ENCODE measurements around the gene PRMT1. TPM values are rescaled to one million over a fixed set of nuclear protein-coding genes. Genes with fewer than 3 reads are reported as not detected.

PRMT1 gene
- total RNA-seq, 2 donors from 2014 or later, result 142 to 300 TPM

- Histone ChIP-seq H3K4me1 (replicated peaks) (no peaks in the 10 kb centered on the region), H3K4me3 (no peak overlapping the region), H3K27ac (no peak overlapping the region), H3K36me3 (no peaks in the 10 kb centered on the region), H3K9me3 (no peaks in the 10 kb centered on the region), H3K27me3 (replicated peaks; ENCODE audit: insufficient read depth) (no peaks in the 10 kb centered on the region)
- TF ChIP-seq POLR2AphosphoS5 (IDR thresholded peaks at IDR 0.05) (no peak), CTCF (IDR thresholded peaks at IDR 0.05) (no peak), POLR2A (IDR thresholded peaks at IDR 0.05) (no peak)
- 93% methylated on average over 22 of the region's 22 CpGs for WGBS
- DNase-seq (ENCODE audit: low spot score), result no peak
- intact Hi-C loops (cut with DNase I), result no loop called here
Observed at GRCh38 chr19:49704888-49705642, 28.0 kb downstream of the PRMT1 start.

GRCh38 chr19:49705919-49706318 is 28.8 kb downstream of the PRMT1 start:
- no peak for TF ChIP-seq POLR2A (IDR thresholded peaks at IDR 0.05)
- Histone ChIP-seq H3K4me1 (replicated peaks) (no peaks in the 10 kb centered on the region), H3K27me3 (replicated peaks; ENCODE audit: insufficient read depth) (no peaks in the 10 kb centered on the region), H3K9me3 (no peaks in the 10 kb centered on the region), H3K4me3 (no peak overlapping the region), H3K27ac (no peak overlapping the region), H3K36me3 (no peaks in the 10 kb centered on the region)
- no peak for DNase-seq (ENCODE audit: low spot score)
- intact Hi-C loops (cut with DNase I), result no loop called here
- 90% methylated on average over 16 of the region's 16 CpGs for WGBS

DNA sequence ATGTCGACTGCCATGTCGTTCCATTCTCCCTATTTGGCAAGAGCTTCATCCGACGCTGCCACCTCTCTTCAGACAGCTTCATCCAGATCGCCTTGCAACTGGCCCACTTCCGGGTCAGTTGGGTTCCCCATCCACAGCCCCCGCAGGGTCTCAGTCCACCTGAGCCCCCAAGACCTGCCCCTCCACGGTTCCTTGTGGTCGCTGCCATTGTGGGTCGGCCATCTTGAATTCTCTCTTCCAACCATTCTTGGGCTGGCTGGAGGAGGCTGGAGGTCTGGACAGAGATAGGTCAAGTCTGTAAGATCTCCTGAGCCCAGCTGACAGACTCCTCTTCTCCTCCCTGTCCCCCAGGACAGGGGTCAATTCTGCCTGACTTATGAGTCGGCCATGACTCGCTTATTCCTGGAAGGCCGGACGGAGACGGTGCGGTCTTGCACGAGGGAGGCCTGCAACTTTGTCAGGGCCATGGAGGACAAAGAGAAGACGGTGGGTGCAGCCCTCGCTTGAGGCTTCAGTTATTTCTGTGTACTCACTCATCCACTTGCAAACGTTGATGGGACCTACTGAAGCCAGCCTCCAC is 33.4 kb downstream of the PRMT1 start:
- WGBS, result 95% methylated on average over 20 of the region's 20 CpGs
- intact Hi-C loops (cut with DNase I), result no loop called here
- TF ChIP-seq POLR2A (IDR thresholded peaks at IDR 0.05), result no peak
- no peak for TF ChIP-seq POLR2AphosphoS5 (IDR thresholded peaks at IDR 0.05)

DNA sequence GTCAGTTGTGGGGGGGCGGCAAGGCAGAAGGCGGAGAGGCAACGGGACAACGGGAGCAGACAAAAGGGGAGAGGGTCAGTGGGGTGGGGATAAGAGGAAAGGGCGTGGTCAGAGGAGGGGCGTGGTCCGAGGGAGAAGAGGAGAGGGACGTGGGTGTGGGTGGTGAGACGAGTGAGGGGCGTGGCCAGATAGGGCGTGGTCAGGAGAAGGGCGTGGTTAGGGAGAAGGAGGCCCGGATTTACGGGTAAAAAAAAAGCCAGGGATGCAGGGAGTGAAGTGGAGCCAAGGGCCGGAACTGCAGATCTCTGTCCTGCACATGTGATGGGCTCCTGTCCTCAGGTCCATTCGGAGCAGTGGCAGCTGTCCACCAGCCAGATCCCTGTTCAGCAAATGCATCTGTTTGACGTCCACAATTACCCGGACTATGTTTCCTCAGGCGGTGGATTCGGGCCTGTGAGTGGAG is 35.4 kb downstream of the PRMT1 start:
- DNase-seq (ENCODE audit: low spot score), result no peak
- no peaks in the 10 kb centered on the region for H3K9me3 ChIP-seq
- H3K27ac ChIP-seq, result no peak overlapping the region
- H3K27me3 ChIP-seq (replicated peaks; ENCODE audit: insufficient read depth), result no peaks in the 10 kb centered on the region
- TF ChIP-seq POLR2A (IDR thresholded peaks at IDR 0.05) (no peak), POLR2AphosphoS5 (IDR thresholded peaks at IDR 0.05) (no peak)
- no peaks in the 10 kb centered on the region for H3K36me3 ChIP-seq
- H3K4me1 ChIP-seq (replicated peaks), result no peaks in the 10 kb centered on the region
- 64% methylated on average over 20 of the region's 20 CpGs for WGBS
- intact Hi-C loops (cut with DNase I), result no loop called here
- H3K4me3 ChIP-seq, result no peak overlapping the region

More for the DNA sequence above, 33.4 kb downstream of the PRMT1 start:
- no peaks in the 10 kb centered on the region for H3K9me3 ChIP-seq
- no peak overlapping the region for H3K4me3 ChIP-seq
- H3K4me1 ChIP-seq (replicated peaks), result no peaks in the 10 kb centered on the region
- H3K27me3 ChIP-seq (replicated peaks; ENCODE audit: insufficient read depth), result no peaks in the 10 kb centered on the region
- H3K36me3 ChIP-seq, result no peaks in the 10 kb centered on the region
- DNase-seq (ENCODE audit: low spot score), result no peak
- H3K27ac ChIP-seq, result no peak overlapping the region

GRCh38 chr19:49713236-49713845 is 36.3 kb downstream of the PRMT1 start:
- DNase-seq (ENCODE audit: low spot score), result peak; percentile 30
- no peaks in the 10 kb centered on the region for H3K4me1 ChIP-seq (replicated peaks)
- WGBS, result 49% methylated on average over 8 of the region's 8 CpGs
- TF ChIP-seq POLR2A (IDR thresholded peaks at IDR 0.05) (no peak), POLR2AphosphoS5 (IDR thresholded peaks at IDR 0.05) (peak; percentile 35), CTCF (IDR thresholded peaks at IDR 0.05) (no peak)
- H3K9me3 ChIP-seq, result no peaks in the 10 kb centered on the region
- intact Hi-C loops (cut with DNase I), result no loop called here
- no peak overlapping the region for H3K4me3 ChIP-seq
- no peak overlapping the region for H3K27ac ChIP-seq
- H3K36me3 ChIP-seq, result no peaks in the 10 kb centered on the region
- H3K27me3 ChIP-seq (replicated peaks; ENCODE audit: insufficient read depth), result no peaks in the 10 kb centered on the region

DNA sequence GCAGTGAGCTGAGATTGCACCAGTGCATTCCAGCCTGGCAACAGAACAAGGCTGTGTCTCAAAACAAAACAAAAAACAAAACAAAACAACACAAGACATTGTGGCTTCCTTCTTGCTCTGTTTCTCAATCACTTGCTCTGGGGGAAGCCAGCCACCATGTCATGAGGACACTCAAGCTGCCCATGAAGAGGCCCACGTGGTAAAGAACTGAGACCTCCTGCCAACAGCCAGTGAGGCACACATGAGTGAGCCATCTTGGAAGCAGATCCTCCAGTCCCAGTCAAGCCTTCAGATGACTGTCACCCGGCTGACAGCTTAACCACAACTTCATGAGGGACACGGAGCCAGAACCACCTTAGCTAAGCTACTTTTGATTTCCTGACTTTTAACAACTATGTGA is 39.1 kb downstream of the PRMT1 start:
- WGBS, result 78% methylated on average over 3 of the region's 3 CpGs
- Histone ChIP-seq H3K36me3 (no peaks in the 10 kb centered on the region), H3K4me1 (replicated peaks) (no peaks in the 10 kb centered on the region), H3K27me3 (replicated peaks; ENCODE audit: insufficient read depth) (no peaks in the 10 kb centered on the region), H3K9me3 (no peaks in the 10 kb centered on the region), H3K4me3 (no peak overlapping the region), H3K27ac (no peak overlapping the region)
- TF ChIP-seq POLR2A (IDR thresholded peaks at IDR 0.05) (no peak), POLR2AphosphoS5 (IDR thresholded peaks at IDR 0.05) (no peak), CTCF (IDR thresholded peaks at IDR 0.05) (no peak)
- no peak for DNase-seq (ENCODE audit: low spot score)
- intact Hi-C loops (cut with DNase I), result no loop called here
